Activated T-helper 17 cell treated with anti-CD3 and anti-CD28 coated beads, Interleukin-2, amount 50 U/mL, for 72 hours (primary cell): ENCODE measurements around the gene HNRNPA1. TPM values are rescaled to one million over a fixed set of nuclear protein-coding genes. Genes with fewer than 3 reads are reported as not detected.
"Not testable (repeated sequence)": the region's sequence is repeated elsewhere in the genome, so short reads cannot be mapped to it uniquely, and the experiment has no call there.

Experiments used
- ATAC-seq: fragments of 150-1000 bp; cut with Tn5 transposase; replicated peaks from 2 replicates; pipeline ENCODE4 v1.10.0; 2021; ENCODE audit warnings: mild to moderate bottlenecking, moderate library complexity
- H3K27ac Mint-ChIP-seq: one replicate; pipeline ENCODE4 v1.8.0; 2022; ENCODE audit warnings: mixed read lengths
- H3K27me3 Mint-ChIP-seq: one replicate; pipeline ENCODE4 v1.8.0; 2022; ENCODE audit warnings: mixed read lengths
- H3K36me3 Mint-ChIP-seq: one replicate; pipeline ENCODE4 v1.8.0; 2022; ENCODE audit warnings: low read depth, mild to moderate bottlenecking, mixed read lengths
- H3K4me1 Mint-ChIP-seq: one replicate; pipeline ENCODE4 v1.8.0; 2022; ENCODE audit warnings: mixed read lengths
- H3K4me3 Mint-ChIP-seq: one replicate; pipeline ENCODE4 v1.8.0; 2022; ENCODE audit warnings: mild to moderate bottlenecking, mixed read lengths
- H3K9me3 Mint-ChIP-seq: one replicate; pipeline ENCODE4 v1.8.0; 2022; ENCODE audit warnings: mixed read lengths
- total RNA-seq, 2 donors: library from RNA; stranded (reverse); gene quantifications; one replicate each; pipeline ENCODE4 v1.2.3, GENCODE V29; 2022

The HNRNPA1 gene
- total RNA-seq, 2 donors from 2014 or later, result 1,204 to 1,551 TPM

GRCh38 chr12:54300225-54300731, 19.8 kb downstream of the HNRNPA1 start:
- H3K27me3 Mint-ChIP-seq, result peaks cover 37% of the 10 kb centered on the region
- peak overlapping the region; percentile 29 for H3K4me3 Mint-ChIP-seq
- no peaks in the 10 kb centered on the region for H3K4me1 Mint-ChIP-seq
- H3K27ac Mint-ChIP-seq, result no peak overlapping the region
- no peaks in the 10 kb centered on the region for H3K9me3 Mint-ChIP-seq
- no peaks in the 10 kb centered on the region for H3K36me3 Mint-ChIP-seq
- no peak for ATAC-seq

GRCh38 chr12:54300732-54301427, 20.4 kb downstream of the HNRNPA1 start, which contains the start of gene NFE2:
TSS of gene NFE2 (minus strand) at chr12:54301015. CDS start at chr12:54295248, 5,767 bp downstream.
- Mint-ChIP-seq H3K4me1 (no peaks in the 10 kb centered on the region), H3K27me3 (peaks cover 37% of the 10 kb centered on the region), H3K36me3 (no peaks in the 10 kb centered on the region), H3K27ac (no peak within 1 kb of the TSS), H3K4me3 (peak within 1 kb of the TSS; percentile 29), H3K9me3 (no peaks in the 10 kb centered on the region)
- ATAC-seq, result peak; percentile 71

- H3K27me3 Mint-ChIP-seq, result peaks cover 37% of the 10 kb centered on the region
- no peak for ATAC-seq
- H3K9me3 Mint-ChIP-seq, result no peaks in the 10 kb centered on the region
- no peaks in the 10 kb centered on the region for H3K4me1 Mint-ChIP-seq
- no peak overlapping the region for H3K27ac Mint-ChIP-seq
- no peak overlapping the region for H3K4me3 Mint-ChIP-seq
- H3K36me3 Mint-ChIP-seq, result no peaks in the 10 kb centered on the region
These were observed 21.0 kb downstream of the HNRNPA1 start for GRCh38 chr12:54301428-54302048.

- no peak for ATAC-seq
- H3K4me3 Mint-ChIP-seq, result no peak overlapping the region
- no peak overlapping the region for H3K27ac Mint-ChIP-seq
- peaks cover 37% of the 10 kb centered on the region for H3K27me3 Mint-ChIP-seq
- no peaks in the 10 kb centered on the region for H3K36me3 Mint-ChIP-seq
- no peaks in the 10 kb centered on the region for H3K9me3 Mint-ChIP-seq
- peaks cover 5% of the 10 kb centered on the region for H3K4me1 Mint-ChIP-seq
These were observed 23.1 kb downstream of the HNRNPA1 start for GRCh38 chr12:54303640-54304039.

DNA sequence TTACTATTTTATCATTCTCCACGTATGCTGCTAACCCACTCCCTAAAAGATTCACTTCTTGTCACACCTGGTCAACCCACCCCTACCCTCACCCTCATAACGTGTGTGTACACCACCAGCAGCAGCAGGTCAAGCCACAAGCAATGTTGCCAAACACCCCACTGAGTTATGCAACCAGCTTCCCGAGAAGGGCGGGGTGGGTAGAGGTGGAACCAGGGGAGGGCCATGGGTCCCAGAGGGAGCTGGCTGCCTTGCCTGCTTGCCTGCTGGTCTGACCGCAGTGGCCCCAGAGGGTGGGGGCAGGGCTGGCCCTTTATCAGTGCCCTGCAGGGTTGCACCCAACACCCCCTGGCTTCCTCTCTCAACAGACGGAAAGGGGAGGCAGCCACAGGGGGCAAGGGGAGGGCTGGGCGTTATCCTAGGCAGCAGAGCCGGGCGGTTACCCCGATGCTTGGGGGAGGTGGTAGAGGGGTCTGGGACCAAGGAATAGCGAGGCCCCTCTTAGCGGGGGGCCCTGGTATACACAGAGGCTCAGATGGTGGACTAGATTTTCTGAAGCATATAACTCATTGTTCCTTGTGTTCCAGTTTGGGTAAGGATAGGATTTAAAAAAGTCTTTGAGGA, 23.8 kb downstream of the HNRNPA1 start:
- ATAC-seq, result no peak
- H3K27ac Mint-ChIP-seq, result no peak overlapping the region
- no peak overlapping the region for H3K4me3 Mint-ChIP-seq
- H3K9me3 Mint-ChIP-seq, result no peaks in the 10 kb centered on the region
- H3K36me3 Mint-ChIP-seq, result no peaks in the 10 kb centered on the region
- peaks cover 32% of the 10 kb centered on the region for H3K27me3 Mint-ChIP-seq
- peaks cover 5% of the 10 kb centered on the region for H3K4me1 Mint-ChIP-seq

DNA sequence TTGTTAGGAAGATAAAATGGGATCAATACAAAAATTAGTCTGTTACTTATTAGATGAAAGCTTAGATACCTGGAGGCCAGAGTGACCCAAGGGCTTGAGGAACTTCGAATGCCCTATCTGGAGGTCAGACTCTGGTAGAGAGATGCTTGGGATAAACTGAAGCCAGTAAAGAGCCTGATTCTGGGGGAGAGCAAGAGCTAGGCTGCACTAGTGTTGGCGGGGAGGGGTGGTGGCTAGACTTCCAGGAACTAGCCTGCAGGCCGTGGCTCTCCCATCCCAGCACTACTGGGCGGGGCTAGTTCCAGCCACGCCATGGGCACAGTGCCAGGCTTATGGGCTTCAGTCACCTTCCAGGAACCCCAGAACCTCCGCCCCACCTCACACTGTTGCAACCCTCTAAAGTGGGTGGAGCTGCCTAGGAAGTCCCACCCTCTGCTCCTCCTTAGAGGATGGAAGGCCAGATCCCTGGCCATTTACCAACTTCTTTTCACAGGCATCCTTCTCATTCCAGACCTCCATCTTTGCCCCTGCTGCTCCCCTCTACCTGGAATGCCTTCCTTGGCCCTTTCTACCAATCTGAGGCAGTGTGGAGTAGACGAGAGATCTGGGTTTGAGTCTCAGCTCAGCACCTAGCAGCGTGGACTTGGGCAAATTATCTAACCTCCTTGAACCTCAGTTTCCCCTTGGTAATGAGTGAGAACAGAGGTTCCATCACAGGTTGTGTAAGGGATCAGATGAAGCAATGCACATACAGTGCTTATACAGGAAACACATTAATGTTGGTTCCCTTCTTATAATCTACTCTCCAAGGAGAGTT, 26.6 kb downstream of the HNRNPA1 start:
- peaks cover 5% of the 10 kb centered on the region for H3K4me1 Mint-ChIP-seq
- no peak overlapping the region for H3K4me3 Mint-ChIP-seq
- peak; percentile 79 for ATAC-seq
- no peaks in the 10 kb centered on the region for H3K36me3 Mint-ChIP-seq
- no peaks in the 10 kb centered on the region for H3K9me3 Mint-ChIP-seq
- H3K27me3 Mint-ChIP-seq, result peaks cover 17% of the 10 kb centered on the region
- peak overlapping the region; percentile 60 for H3K27ac Mint-ChIP-seq

GRCh38 chr12:54311051-54311450, 30.5 kb downstream of the HNRNPA1 start:
- peaks cover 3% of the 10 kb centered on the region for H3K27me3 Mint-ChIP-seq
- H3K4me1 Mint-ChIP-seq, result peaks cover 5% of the 10 kb centered on the region
- H3K36me3 Mint-ChIP-seq, result no peaks in the 10 kb centered on the region
- H3K9me3 Mint-ChIP-seq, result no peaks in the 10 kb centered on the region
- H3K27ac Mint-ChIP-seq, result no peak overlapping the region
- no peak for ATAC-seq
- H3K4me3 Mint-ChIP-seq, result no peak overlapping the region

DNA sequence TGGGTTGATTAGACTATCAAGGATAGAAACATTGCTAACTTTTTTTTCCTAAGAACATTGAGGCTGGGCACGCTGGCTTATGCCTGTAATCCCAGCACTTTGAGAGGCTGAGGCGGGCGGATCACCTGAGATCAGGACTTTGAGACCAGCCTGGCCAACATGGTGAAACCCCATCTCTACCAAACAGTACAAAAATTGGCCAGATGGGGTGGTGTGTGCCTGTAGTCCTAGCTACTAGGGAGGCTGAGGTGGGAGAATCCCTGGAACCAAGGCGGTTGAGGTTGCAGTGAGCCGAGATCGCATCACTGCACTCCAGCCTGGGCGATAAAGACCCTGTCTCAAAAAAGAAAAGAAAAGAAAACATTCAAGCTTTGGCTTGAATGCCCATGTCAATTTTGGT, 31.8 kb downstream of the HNRNPA1 start:
- not testable (repeated sequence) for H3K27me3 Mint-ChIP-seq

DNA sequence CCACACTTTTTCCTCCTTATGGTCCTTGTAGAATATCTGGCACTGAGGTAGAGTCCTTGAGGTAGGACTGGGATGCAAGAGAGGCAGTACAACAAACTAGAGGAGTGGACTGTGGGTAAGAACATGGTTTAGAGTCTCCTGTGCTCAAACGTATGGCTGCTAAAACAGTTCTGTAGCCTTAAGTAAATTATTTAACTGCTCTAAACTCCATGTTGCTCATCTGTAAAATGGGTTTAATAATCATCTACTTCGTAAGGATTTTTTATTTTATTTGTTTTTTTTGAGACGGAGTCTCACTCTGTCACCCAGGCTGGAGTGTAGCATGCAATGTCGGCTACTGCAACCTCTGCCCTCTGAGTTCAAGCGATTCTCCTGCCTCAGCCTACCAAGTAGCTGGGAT, 40.8 kb downstream of the HNRNPA1 start:
- Mint-ChIP-seq H3K27ac (no peak overlapping the region), H3K36me3 (peaks cover 8% of the 10 kb centered on the region), H3K4me1 (peaks cover 4% of the 10 kb centered on the region), H3K4me3 (no peak overlapping the region), H3K9me3 (no peaks in the 10 kb centered on the region), H3K27me3 (no peaks in the 10 kb centered on the region)
- no peak for ATAC-seq

More for the DNA sequence above, 31.8 kb downstream of the HNRNPA1 start:
- not testable (repeated sequence) for H3K4me1 Mint-ChIP-seq, H3K9me3 Mint-ChIP-seq, ATAC-seq, H3K36me3 Mint-ChIP-seq, H3K4me3 Mint-ChIP-seq, H3K27ac Mint-ChIP-seq

GRCh38 chr12:54324617-54325441, 44.3 kb downstream of the HNRNPA1 start, which contains the start of gene COPZ1:
TSS of gene COPZ1 (plus strand) at chr12:54325131. CDS start at chr12:54325164, 33 bp downstream.
- Mint-ChIP-seq H3K36me3 (peaks cover 21% of the 10 kb centered on the region), H3K4me3 (peak within 1 kb of the TSS; percentile 96), H3K27me3 (no peaks in the 10 kb centered on the region), H3K9me3 (no peaks in the 10 kb centered on the region), H3K27ac (peak within 1 kb of the TSS; percentile 98), H3K4me1 (peaks cover 12% of the 10 kb centered on the region)
- peak; percentile 98 for ATAC-seq

- Mint-ChIP-seq H3K4me3 (peak overlapping the region; percentile 96), H3K27ac (peak overlapping the region; percentile 98), H3K36me3 (peaks cover 23% of the 10 kb centered on the region), H3K4me1 (peaks cover 19% of the 10 kb centered on the region)
- ATAC-seq, H3K9me3 Mint-ChIP-seq, H3K27me3 Mint-ChIP-seq: not testable (repeated sequence)
These were observed 45.0 kb downstream of the HNRNPA1 start for GRCh38 chr12:54325442-54326109.

GRCh38 chr12:54328595-54329337, 48.2 kb downstream of the HNRNPA1 start:
- no peak for ATAC-seq
- Mint-ChIP-seq H3K27me3 (no peaks in the 10 kb centered on the region), H3K9me3 (no peaks in the 10 kb centered on the region), H3K27ac (peak overlapping the region; percentile 87), H3K36me3 (peaks cover 23% of the 10 kb centered on the region), H3K4me1 (peaks cover 28% of the 10 kb centered on the region), H3K4me3 (peak overlapping the region; percentile 59)
